GM04504 (cell line): ENCODE data around the gene IFNE.
"Not testable (repeated sequence)": the region's sequence is repeated elsewhere in the genome, so short reads cannot be mapped to it uniquely, and the experiment has no call there.

Experiments used
- DNase-seq: peaks from one replicate; pipeline ENCODE4 v3.0.0-alpha.2; 2012; ENCODE audit warnings: low read depth

Gene IFNE

GRCh38 chr9:21491756-21492155 lies 9.6 kb upstream of the IFNE start:
- DNase-seq, result no peak

DNA sequence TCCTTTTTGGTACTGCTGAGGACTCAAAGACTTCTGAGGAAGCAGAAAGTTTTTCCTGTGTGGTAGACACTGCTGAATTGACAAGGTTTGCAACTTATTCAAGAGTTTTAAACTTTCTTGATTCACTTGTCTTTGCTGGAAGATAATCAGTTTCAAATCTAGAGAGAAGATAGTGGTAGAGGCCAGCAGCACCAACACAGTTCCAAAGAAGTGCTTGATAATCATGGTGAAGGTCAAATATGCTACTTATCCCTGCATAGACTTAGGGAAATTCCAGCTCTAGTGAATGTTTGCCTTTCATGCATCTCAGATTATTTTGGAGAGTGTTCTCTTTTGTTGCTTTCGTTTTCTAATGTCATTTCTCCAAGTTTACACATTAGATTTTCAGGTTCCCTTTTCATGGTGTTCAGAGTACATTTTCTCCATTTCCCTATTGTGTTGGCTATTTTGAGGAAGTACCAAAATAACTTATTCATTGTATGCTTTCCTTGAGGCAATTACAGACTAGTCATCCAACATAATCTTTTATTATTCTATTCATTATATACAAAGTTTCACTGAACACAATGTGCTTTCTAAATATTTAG lies 550 bp downstream of the IFNE start:
- DNase-seq, result no peak

GRCh38 chr9:21479152-21479702 lies 2.9 kb downstream of the IFNE start:
- no peak for DNase-seq

DNA sequence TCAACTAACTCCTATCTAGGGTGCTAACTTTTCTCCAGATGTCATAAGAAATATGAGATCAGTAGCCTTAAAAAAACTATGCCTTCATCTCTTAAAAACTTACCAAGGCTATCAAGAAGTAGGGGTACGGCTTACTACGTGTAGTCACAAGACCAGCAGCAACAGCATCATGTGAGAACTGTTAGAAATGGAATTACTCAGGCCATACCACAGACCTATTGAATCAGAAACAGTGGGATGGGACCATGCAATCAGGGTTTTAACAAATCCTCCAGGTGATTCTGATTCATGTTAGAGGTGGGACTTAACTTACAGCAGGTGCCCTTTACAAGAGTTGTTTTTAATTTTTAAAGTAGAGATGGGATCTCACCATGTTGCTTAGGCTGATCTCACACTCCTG lies 4.6 kb downstream of the IFNE start:
- no peak for DNase-seq

- DNase-seq, result no peak
Measured at GRCh38 chr9:21473236-21473635, 8.9 kb downstream of the IFNE start.

GRCh38 chr9:21470126-21470525 lies 12.0 kb downstream of the IFNE start:
- DNase-seq, result no peak

- peak; percentile 45 for DNase-seq
Measured at GRCh38 chr9:21465859-21466518, 16.1 kb downstream of the IFNE start.

- DNase-seq, result no peak
Measured at GRCh38 chr9:21465138-21465537, 17.0 kb downstream of the IFNE start.

DNA sequence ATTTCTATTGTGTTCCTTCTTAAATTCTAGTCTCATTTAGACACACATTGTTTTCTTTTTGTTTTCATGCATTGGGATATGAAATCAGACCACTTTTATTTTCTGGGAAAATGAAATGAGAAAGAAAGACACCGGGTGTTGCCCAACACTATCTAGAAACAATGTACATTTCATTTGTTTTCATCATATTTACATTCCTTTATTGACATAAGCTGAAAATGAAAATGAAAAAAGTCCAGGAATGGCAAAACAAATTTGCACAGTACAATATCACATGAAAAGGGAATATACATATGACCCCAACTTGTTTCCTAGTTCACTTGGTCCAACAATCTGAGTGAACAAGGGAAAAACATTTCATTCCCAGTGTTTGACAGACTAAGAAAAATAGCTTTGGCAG lies 20.7 kb downstream of the IFNE start:
- no peak for DNase-seq

GRCh38 chr9:21455320-21455719 lies 26.8 kb downstream of the IFNE start:
- no peak for DNase-seq

DNA sequence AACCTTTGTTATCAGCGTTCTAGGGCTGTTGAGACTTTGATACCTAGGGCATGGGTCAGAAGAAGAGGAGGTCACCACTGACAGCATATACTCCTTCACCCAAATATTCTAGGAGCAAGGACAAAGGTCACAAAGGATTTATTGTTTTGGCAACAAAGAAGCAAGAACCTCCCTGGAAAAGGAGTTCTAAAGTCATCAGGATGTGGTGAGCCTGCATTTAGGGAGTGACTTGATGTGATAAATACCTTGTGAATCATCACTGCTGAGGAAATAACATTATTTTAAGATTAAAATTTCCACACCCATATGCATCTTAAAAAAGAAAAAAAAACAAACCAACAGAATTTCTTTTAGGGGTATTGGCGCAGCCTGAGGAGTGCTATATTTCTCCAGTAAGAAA lies 28.0 kb downstream of the IFNE start:
- peak; percentile 17 for DNase-seq

GRCh38 chr9:21452681-21453080 lies 29.4 kb downstream of the IFNE start:
- DNase-seq, result no peak

- DNase-seq, result peak; percentile 16
Measured at GRCh38 chr9:21450733-21451394, 31.2 kb downstream of the IFNE start.

GRCh38 chr9:21449312-21449711 lies 32.8 kb downstream of the IFNE start:
- not testable (repeated sequence) for DNase-seq

- DNase-seq, result no peak
Measured at GRCh38 chr9:21443849-21444625, 38.1 kb downstream of the IFNE start.

DNA sequence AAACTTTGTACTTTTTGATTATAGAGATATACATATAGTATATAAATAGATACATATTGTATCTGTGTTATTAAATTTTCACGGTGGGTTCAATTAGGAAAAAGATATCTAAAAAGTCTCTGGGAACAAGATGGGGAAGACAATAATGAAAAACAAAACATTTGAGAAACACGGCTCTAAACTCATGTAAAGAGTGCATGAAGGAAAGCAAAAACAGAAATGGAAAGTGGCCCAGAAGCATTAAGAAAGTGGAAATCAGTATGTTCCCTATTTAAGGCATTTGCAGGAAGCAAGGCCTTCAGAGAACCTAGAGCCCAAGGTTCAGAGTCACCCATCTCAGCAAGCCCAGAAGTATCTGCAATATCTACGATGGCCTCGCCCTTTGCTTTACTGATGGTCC lies 42.0 kb downstream of the IFNE start, which contains the start of gene IFNA1:
Gene IFNA1, plus strand, starts transcription at position 301 of the 400 bp plus-strand sequence. Its CDS starts 69 bp downstream, at position 370.
- no peak for DNase-seq

GRCh38 chr9:21435015-21435383 lies 47.1 kb downstream of the IFNE start:
- DNase-seq, result not testable (repeated sequence)

- peak; percentile 41 for DNase-seq
Measured at GRCh38 chr9:21434202-21435014, 47.7 kb downstream of the IFNE start.

- DNase-seq, result no peak
Measured at GRCh38 chr9:21432672-21433425, 49.3 kb downstream of the IFNE start.
